T-helper 1 cell treated with Interleukin-12 subunit alpha and Interleukin-12 subunit beta and Interleukin-4 antibody, amounts not matched to agents 30 ng/mL and 1 ng/mL, for 36 hours (primary cell): ENCODE results near the gene AOC3. TPM values are rescaled to one million over a fixed set of nuclear protein-coding genes. Genes with fewer than 3 reads are reported as not detected.
"Not testable (repeated sequence)": the region's sequence is repeated elsewhere in the genome, so short reads cannot be mapped to it uniquely, and the experiment has no call there.

Source experiments
- intact Hi-C: fragments of 100-400 bp; cut with micrococcal nuclease; formaldehyde crosslinking; loops from one replicate; pipeline ENCODE4 v1.15.1; 2024
- total RNA-seq: library from RNA; stranded (reverse); gene quantifications from 2 replicates; pipeline ENCODE4 v1.2.3, GENCODE V29; 2022

AOC3 gene
- total RNA-seq, 1 donor from 2014 or later = 1.7 TPM

- intact Hi-C loops = loop anchor here (1.0 kb wide), 1 partner anchor 155 kb away; the partner anchor contains the start of gene RPL27
These were observed 7.6 kb upstream of the AOC3 start for GRCh38 chr17:42843358-42843934.

DNA sequence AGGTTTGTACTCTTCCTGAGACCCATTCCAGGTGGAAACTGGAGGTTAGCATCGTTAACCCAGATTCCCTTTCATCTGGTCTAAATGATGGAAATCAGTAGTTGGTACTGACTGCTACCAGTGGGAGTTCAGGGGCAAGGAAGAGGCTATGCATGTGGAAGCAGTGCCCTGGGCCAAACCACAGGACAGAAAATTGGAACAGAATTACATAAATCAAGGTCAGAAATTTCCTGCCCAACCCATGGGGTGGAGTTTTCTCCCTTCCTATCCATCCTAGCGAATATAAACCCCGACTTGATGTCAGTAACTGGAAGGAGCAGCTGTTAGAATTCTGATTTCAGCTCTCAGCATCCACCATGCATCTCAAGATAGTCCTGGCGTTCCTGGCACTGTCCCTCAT is 6.7 kb upstream of the AOC3 start, which contains the start of gene AOC2:
AOC2 (plus strand) TSS at position 310 of the 400 bp plus-strand sequence; CDS start at position 357, 47 bp downstream.
- intact Hi-C loops = no loop called here

- intact Hi-C loops = no loop called here
These were observed 6.0 kb upstream of the AOC3 start for GRCh38 chr17:42844761-42845555.

- intact Hi-C loops = no loop called here
These were observed 5.5 kb upstream of the AOC3 start for GRCh38 chr17:42845556-42845917.

DNA sequence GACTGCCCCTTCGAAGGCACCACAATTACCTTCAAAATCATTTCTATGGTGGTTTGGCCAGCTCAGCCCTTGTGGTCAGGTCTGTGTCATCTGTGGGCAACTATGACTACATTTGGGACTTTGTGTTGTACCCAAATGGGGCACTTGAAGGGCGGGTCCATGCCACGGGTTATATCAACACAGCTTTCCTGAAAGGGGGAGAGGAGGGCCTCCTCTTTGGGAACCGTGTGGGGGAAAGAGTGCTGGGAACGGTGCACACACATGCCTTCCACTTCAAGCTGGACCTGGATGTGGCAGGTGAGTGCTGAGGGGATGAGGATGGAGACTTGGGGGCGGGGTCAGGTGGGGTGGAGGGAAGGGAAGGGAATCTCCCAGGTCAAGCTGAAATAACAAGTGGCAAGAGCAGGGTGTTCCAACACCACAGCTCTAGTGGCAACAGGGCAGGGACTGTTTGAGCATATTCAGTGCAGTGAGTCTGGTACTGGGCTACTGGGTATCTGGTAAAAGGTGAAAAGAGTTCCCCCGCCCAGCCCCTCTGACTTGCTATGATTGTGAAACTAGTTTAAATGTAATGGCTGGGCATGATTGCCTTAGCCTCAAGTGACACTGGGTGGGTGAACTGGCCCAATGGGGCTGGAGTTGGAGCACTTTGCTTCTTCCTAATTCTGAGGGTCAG is 4.9 kb upstream of the AOC3 start:
- intact Hi-C loops = no loop called here

GRCh38 chr17:42846594-42847280 is 4.3 kb upstream of the AOC3 start:
- intact Hi-C loops = no loop called here

- intact Hi-C loops = no loop called here
These were observed 2.9 kb upstream of the AOC3 start for GRCh38 chr17:42848093-42848492.

GRCh38 chr17:42849031-42849430 is 2.0 kb upstream of the AOC3 start:
- intact Hi-C loops = no loop called here

GRCh38 chr17:42849451-42850181 is 1.4 kb upstream of the AOC3 start:
- intact Hi-C loops = no loop called here

GRCh38 chr17:42851371-42852240 is 607 bp downstream of the AOC3 start:
- intact Hi-C loops = not testable (repeated sequence)

DNA sequence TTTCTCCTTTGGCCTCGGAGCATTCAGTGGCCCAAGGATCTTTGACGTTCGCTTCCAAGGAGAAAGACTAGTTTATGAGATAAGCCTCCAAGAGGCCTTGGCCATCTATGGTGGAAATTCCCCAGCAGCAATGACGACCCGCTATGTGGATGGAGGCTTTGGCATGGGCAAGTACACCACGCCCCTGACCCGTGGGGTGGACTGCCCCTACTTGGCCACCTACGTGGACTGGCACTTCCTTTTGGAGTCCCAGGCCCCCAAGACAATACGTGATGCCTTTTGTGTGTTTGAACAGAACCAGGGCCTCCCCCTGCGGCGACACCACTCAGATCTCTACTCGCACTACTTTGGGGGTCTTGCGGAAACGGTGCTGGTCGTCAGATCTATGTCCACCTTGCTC is 1.4 kb downstream of the AOC3 start:
- intact Hi-C loops = no loop called here

DNA sequence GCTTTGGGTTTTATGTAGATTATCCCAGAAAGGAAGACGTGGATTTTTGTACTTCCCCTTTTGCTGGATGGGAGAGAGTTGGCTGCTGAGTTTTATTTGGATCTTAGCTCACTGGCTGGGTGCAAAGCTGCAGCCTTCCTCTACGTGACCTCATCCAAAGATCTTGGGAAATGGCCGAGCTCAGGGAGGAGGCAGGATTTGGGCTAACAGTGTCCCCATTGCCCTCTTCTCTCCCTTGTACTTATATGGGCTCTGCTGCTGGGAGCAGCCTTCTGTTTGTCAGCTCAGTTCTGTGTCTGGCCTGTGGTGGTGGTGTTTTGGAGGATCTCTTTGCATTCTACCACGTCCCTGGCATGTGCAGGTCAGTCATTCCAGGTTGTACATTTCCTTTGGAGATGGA is 2.0 kb downstream of the AOC3 start:
- intact Hi-C loops = no loop called here

GRCh38 chr17:42853597-42853967 is 2.6 kb downstream of the AOC3 start:
- intact Hi-C loops = no loop called here

DNA sequence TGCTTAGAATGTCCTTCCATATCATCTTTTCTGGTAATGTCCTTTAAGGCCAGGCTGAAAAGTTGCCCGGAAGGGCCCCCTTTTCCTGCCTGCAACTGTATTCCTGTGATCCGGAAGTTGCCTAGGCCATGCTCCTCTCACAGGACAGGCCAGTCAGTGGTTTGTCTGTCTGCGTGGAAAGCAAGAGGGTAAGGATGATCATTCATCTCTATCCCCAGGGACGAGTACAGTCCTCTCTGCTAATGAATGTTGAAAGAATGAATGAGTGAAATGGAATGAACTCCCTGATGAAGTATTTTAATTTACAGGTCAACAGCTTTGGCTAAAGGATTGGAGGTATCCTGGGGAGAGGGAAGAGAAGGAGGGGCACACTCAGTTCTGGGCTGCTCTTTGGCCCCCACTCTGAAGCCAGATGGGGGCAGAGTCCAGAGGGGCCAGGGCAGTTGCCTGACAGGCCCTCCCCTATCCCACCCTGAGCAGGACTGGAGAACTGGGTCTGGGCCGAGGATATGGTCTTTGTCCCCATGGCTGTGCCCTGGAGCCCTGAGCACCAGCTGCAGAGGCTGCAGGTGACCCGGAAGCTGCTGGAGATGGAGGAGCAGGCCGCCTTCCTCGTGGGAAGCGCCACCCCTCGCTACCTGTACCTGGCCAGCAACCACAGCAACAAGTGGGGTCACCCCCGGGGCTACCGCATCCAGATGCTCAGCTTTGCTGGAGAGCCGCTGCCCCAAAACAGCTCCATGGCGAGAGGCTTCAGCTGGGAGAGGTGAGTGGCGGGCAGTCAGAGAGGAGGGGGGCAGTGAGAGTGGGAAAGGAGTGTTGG is 3.2 kb downstream of the AOC3 start:
- intact Hi-C loops = no loop called here

GRCh38 chr17:42855048-42855596 is 4.1 kb downstream of the AOC3 start:
- intact Hi-C loops = no loop called here

DNA sequence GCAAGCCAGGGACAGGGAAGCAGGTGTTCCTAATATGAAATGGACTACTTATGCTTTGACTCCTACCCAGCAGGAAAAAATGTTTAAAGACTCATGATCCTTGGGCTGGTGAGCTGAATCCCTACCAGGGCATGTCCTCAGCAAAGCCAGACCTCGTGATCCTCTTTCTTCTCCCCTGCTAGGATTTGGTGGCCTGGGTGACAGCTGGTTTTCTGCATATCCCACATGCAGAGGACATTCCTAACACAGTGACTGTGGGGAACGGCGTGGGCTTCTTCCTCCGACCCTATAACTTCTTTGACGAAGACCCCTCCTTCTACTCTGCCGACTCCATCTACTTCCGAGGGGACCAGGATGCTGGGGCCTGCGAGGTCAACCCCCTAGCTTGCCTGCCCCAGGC is 5.1 kb downstream of the AOC3 start:
- intact Hi-C loops = not testable (repeated sequence)

DNA sequence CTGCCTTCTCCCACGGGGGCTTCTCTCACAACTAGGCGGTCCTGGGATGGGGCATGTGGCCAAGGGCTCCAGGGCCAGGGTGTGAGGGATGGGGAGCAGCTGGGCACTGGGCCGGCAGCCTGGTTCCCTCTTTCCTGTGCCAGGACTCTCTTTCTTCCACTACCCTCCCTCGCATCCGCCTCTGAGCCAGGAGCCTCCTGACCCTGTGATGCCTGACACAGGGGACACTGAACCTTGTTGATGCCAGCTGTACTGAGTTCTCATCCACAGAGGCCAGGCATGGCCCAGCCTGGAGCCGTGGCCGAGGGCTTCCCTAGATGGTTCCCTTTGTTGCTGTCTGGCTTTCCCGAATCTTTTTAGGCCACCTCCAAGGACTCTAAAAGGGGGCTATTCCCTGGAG is 5.5 kb downstream of the AOC3 start:
- intact Hi-C loops = not testable (repeated sequence)

DNA sequence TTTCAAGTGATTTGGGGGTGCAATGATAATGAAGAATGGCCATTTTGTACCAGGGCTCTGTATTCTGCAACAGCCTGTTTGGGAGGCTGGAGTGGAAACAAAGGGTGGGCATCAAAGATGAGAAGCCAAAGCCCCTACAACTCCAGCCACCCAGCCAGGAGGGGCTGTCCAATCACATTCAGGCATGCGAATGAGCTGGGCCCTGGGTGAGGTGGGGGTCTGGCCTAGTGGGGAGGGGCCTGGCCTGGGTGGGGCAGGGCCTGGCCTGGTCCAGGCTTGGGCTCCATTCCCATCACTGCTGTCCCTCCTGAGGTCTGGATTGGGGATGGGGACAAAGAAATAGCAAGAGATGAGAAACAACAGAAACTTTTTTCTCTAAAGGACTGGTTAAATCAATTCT is 6.4 kb downstream of the AOC3 start:
- intact Hi-C loops = no loop called here

DNA sequence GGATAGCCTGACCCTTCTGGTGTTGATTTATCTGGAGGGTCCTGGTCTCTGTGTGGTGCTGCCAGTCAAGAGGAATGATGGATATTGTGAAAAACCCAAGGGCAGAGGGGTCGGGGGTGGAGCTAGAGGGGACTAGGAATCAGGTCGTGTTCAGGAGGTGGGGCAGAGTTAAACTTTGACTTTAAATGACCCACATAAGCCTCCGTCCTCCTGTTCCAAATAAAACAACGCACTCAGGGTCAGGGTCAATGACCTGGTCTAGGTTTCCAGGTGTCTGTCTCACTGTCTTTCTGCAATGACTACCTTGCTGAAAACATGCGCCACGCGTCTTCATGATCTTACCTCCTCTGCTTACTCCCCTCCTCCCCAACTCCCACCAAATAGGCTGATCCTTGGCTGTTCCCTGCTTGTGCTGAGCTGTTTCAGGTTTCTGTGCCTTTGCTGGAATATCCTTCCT is 14.7 kb downstream of the AOC3 start:
- intact Hi-C loops = no loop called here
